GM21786 (cell line): ENCODE measurements around the gene TSACC.

Experiments
- ATAC-seq: cut with Tn5 transposase; IDR thresholded peaks from one replicate; pipeline ENCODE4 v1.9.1; 2021; ENCODE audit not compliant: unreplicated experiment

Gene TSACC

DNA sequence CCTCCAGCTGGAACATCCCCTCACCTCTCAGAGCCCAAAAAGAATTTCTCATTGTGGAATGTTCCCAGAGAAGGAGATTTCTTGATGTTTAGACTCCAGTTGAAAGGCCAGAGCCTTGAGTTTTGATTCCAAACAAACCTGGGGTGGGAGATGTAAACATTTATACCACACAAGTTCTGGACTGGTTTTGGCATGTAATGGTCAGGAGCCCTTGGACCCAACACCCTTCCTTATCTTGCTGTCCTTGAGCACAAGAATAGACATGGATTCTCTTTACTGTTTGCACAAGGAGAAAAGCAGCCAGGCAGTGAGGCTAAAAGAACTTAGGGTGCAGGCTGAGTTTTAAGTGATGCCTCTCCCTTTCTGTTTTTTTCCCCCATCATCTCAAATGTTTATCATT is 35.2 kb downstream of the TSACC start:
- no peak for ATAC-seq

DNA sequence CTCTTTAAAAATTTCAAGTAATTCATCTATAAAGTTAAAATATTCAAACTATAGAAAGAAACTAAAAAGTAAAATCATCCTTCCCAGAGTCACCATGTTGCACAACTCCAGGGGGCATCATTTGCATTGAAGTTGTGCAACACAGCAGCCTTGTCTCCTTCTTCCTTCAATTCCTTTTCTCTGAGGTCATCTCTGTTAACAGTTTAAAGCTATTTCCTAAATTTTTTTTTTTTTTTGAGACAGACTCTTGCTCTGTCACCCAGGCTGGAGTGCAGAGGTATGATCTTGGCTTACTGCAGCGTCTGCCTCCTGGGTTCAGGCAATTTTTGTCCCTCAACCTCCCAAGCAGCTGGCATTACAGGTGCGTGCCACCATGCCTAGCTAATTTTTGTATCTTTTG is 37.8 kb downstream of the TSACC start:
- no peak for ATAC-seq

DNA sequence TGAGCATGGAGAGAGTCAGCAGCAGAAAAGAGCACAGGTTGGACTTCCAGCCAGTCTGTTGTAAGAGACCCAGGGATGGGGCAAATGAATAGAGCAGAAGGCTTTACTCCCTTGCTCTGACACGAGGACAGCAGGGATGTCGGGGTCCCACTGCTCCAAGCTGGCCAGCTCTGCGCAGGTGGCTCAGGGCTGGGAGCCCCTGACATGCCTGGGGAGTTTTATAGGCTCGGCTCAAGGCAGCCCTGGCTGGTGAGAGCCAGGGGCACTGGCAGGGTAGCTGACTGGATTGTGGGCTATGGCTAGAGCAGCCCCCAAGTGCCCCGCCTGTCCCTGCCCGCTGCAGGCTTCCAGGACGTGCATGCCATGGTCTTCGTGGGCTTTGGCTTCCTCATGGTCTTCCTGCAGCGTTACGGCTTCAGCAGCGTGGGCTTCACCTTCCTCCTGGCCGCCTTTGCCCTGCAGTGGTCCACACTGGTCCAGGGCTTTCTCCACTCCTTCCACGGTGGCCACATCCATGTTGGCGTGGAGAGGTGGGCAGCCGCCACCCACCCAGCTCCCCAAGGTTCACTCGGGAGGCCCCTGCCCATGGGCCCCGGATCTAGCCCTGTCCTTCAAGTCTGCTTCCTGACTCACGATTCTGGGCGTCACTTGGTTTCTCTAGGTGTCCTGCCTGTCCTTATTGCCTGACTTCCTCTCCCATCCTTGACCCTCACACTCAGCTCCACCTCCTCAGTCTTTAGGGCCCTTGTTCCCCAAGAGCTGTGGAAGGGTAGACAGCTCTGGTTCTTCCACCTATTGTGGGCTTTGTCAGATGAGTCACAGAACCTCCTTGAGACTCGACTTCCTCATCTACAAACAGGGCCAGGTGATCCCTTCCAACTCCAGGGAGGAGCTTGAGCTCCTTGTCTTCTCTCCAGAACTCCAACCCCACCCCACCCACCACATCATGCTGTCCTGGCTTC is 38.9 kb downstream of the TSACC start:
- no peak for ATAC-seq

DNA sequence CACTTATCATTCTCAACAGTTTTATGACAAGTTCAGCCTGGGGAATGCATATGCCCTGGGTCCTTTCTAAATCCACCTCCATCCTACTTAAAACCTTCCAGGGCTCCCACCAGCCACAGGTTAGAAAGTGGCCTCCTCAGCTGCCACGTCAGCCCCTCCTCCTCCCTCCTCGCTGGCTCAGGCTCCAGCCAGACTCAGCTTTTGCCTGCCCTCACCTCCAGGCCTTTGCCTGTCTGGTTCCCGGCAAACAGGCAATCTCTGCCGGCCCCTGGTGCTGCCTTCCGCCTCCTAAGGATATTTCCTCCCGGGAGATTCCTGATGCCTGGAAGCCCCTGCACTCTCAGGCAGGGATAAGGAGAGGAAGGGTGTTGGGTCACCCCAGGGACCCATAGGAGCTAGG is 40.2 kb downstream of the TSACC start:
- ATAC-seq = no peak

DNA sequence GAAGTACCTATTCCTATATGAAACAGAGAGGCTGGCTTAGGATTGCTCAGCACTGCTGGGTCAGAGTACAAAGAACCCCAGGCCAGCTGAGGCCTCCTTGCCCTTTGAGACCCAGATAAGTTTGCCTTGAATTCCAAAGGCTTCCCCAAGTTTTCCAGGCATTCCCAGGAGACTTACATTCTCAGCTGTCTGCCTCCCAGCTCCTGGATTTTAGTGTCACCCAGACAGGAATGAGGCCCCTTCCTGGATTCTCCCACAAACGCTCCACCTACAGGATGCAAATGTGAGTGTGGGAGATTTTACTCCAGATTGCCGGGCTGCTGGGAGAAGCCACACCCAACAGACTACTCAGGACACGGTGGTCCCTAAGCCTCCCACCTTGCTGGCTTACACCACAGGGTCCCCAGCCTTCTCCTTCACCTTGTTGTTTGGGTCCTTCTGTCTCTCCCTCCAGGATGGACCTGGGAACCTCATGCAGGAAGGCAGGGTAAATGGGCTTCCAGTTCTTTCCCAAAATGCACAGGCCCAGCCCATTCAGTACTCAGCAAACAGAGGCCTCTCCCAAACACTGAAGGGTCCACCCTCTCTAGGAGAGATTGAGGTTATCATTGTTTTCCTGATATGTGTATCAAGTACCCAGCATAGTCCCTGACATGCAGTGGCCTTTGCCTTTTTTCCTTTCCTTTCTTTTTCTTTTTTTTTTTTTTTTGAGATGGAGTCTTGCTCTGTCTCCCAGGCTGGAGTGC is 41.3 kb downstream of the TSACC start:
- no peak for ATAC-seq

DNA sequence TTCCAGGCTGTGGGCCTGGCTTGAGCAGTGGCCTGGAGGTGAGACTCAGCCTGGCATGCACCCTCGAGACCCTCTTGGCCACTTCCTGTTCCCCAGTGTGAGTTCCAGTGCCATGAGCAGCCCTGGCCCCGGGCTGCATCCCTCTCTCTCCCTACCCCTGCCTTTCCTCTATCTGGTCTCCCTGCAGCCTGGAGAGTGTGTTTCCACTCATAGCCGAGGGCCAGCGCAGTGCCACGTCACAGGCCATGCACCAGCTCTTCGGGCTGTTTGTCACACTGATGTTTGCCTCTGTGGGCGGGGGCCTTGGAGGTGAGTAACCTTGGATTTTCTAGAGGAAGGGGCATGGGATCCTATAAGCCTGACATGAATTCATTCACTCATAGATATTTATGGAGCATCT is 44.2 kb downstream of the TSACC start:
- no peak for ATAC-seq

DNA sequence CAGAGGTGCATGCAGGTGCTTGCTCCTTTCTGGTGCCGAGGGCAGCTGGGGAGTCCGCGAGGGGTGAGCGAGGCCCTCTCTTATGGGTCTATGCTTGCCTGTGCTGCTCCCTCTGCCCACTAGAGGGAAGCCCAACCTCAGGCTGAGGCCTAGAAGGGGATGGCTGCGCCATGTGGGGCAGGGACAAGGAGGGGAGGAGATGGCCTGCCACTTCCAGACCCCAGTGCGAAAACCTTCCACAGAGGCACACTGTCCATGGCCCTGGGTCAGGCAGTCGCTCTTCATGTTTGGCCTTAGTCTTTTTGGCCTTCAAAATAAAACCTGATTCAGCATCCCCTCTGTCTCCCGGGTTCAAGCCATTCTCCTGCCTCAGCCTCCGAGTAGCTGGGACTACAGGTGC is 44.7 kb downstream of the TSACC start:
- ATAC-seq = peak; percentile 50

DNA sequence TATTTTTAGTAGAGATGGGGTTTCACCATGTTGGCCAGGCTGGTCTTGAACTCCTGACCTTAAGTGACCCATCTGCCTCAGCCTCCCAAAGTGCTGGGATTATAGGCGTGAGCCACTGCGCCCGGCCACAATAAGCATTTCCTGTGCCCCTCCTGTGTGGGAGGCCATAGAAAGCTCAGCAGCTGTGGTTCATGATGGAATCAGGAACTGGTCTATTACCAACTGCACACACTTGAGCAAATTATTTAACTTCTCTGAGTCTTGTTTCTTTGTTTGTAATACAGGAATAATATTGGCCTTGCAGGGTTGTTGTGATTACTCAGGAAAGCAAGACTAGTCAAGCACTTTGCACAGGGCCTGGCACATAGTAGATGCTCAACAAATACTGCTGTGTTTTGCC is 45.7 kb downstream of the TSACC start:
- no peak for ATAC-seq

DNA sequence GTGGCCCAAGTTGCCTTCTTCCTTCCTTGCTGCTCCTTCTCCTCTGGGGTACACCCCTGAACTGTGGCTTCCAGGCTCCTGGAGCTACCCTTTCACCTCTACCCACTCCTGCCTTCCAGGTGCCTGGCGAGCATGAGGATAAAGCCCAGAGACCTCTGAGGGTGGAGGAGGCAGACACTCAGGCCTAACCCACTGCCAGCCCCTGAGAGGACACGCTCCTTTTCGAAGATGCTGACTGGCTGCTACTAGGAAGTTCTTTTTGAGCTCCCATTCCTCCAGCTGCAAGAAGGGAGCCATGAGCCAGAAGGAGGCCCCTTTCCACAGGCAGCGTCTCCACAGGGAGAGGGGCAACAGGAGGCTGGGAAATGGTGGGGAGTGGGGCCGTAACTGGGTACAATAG is 46.3 kb downstream of the TSACC start:
- no peak for ATAC-seq

DNA sequence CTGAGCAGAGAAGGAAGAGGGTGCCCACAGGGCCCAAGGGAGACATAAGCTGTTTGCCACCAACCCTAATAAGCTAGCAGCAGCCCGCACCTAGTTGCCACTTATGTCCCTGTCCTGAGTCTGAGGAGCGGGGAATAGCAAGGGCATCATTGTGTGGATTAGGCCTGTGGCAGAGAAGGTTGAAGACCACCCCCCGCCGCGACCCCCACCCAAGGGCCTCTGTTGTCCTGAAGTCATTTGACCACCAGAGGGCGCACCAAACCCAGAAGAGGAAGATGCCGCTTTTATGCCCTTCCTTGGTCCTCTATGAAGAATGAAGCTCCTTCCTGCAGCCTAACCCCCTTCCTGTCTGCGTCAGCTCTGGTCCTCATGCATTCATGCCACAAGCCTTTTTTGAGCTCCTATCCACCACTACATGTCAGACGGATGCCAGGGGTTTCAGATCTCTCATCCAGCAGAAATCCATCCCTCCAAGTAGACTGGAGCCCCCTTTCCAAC is 47.3 kb downstream of the TSACC start:
- no peak for ATAC-seq

DNA sequence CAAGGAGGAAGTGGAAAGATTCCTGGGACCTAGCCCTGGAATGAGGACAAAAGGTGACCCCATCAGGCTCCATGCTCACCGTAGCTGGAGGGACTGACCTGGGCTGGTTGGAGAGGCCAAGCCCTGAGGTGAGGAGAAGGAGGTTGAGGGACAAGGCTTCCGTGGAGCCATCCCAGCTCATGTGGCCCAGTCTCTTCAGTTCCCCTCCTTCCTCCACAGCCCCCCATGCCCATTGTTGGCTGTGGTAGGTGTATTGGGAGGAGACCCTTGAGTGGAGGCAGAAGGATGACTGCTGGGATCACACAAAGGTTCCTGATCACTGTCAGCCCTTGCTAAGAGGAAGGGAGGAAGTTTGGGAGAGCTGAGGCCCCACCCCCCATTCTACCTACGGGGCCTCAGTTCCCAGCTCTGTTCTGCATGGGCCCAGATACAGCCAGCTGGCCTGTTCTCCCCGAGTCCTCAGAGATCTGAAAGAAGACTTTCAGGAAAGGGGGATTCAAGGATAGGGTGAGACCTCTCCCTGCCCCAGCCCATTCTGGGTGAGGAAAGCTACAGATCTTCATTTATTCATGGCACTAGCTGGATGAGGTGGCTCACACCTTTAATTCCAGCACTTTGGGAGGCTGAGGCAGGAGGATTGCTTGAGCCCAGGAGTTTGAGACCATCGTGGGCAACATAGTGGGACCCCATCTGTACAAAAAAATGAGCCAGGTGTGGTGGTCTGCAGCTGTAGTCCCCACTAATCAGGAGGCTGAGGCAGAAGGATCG is 48.0 kb downstream of the TSACC start:
- ATAC-seq = no peak

DNA sequence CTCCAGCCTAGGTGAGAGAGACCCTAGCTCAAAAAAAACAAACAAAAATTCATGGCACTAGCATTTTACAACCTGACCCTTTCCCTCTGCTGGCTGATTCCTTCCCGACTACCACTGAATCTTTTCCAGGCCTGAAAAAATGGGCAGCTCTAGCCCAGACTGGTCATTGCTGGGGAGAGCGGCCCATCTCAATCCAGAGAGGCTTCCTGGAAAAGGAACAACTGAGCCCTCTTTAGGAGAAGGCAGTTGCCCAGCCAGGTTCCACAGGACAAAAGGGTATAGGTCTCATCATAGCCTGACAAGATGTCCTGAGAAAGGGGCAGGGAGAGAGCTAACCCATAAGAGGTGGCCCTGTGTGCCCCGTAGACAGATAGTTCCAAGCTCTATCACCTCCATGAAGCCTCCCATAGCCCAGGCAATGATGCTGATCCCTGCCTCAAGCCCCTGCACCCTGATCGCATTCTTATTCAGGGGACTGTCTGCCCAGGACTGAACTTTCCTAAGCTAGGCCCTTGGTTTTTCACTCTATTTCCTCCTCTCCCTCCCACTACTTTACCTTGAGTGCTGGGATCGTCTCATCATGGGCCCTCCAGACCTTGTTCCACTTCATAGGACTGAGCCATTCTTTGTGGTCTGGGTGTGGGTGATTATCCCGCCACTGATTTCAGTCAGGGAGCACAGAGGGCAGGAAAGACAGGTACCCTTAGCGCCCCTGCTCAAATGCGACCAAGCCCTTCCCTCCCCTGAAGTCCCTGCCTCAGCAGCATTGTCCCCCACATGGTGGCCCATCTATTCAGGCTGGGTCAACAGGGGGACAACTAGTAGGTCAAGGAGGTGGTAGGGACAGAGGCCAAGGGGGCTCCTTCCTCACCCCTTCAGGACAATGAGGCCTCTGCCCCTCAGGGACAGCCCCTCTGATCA is 48.9 kb downstream of the TSACC start:
- no peak for ATAC-seq

DNA sequence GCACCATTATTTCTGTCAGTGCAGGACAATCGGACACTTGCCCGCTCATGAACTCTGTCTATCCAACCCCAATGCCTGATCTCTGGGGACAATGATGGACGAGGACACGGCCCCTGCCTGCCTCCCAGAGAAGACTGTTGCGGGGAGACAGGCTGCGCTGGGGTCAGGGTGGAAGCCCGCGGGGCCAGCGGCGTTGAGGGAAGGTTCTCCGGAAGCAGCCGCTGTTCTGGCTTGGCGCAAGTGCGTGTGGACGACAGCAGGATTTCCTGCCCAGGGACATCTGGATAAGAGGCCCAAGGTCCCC is 49.5 kb downstream of the TSACC start:
- ATAC-seq = no peak

DNA sequence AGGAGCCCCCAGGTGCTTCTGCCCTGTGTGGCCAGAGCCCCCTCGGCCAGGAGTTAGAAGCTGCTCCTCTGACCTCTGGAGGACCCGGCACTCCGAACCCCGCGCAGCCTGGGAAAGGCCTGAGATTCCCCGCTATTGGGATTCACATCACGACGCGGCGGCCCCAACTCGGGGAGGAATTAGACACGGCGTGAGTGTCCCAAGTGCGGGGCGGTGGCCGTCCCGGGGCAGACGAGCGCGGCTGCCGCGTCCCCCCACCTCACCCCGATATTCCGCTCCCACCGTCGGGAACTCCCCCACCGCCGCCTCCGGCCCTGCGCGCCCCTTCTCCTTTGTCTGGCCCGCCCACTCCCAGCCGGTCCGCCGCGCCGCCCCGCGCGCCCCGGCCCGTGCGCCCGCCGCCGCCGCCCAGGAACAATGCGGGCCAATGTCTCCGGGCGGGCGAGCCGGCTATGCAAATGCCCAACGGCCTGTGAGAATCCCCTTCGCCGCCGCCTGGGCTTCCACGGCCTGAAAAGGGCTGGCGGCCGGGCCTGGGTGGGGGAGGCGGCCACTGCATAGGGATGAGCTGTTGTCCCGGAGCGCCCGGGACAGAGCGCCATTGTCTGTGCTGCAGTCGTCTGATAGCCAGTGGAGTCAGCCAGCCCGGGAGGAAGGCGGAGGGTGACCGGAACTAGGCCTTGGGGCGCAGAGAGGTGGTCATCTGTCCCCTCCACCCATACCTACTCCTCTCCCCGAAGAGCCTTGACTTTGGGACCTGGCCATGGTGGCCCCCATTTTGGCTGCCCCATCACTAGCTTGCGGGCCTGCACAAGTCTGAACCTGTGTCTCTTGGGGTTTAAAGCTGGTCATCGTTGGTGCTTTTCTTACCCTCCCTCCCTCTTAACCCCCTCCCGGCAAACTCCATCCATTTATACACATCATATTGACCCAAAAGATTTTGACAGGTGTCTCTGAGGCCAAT is 50.1 kb downstream of the TSACC start:
- ATAC-seq = no peak

DNA sequence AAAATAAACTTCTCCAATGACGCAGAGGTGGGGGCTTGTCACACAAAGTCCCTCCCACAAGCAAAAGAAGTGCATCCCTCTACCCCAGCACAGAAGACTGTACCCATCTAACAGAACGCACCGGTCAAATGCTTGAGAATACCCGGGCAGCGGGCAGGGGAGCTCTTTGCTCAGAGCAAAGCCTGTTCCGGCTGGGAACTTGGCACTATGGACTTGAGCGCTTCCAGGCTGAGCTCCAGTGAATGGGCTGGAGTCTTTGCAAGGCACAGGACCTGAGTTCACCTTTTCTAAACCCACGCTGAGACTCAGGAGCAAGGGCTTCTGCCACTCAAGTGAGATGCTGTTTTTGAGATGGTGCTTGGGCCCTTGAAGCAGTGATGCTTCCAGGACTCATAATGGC is 51.0 kb downstream of the TSACC start:
- no peak for ATAC-seq

DNA sequence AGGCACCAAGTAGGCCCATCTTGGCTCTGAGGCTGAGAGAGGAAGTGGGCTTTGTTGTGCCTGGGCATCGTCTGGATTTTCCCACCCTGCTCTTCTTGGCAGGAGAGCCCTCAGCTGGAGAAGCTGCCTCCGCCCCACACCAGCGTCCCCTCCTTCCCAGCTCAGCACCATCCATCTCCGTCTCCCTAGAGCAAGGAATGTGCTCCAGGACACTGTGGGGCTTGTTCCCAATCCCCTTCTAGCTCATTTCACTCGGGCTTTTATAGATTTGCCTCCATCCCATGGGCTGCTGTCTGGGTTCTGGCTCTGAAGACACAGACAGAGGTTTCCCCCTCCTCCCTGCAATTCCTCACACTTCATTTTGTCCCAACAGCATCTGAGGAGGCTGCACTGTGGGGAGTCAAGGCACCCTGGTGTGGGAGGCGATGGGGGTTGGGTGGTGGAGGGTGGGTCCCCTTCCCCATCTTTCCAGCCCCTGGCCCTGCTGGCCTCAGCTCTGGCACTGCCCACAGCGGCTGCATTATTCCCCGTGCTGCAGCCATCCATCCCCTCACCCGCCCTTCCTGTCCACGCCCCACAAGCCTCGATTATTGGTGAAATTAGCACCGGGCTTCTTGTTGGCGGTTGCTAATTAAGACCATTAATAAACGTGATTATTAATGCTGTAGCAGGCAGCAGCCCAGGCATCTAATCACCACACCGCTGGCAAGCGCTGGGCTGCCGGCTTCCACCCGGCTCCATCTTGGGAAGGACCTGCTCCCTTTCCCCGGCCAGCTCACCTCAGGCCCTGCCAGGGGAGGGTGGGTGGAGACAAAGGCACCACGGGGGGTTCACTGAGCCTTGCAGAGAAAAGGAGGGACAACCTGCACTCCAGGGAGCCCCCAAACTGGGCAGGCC is 52.4 kb downstream of the TSACC start:
- ATAC-seq = no peak

DNA sequence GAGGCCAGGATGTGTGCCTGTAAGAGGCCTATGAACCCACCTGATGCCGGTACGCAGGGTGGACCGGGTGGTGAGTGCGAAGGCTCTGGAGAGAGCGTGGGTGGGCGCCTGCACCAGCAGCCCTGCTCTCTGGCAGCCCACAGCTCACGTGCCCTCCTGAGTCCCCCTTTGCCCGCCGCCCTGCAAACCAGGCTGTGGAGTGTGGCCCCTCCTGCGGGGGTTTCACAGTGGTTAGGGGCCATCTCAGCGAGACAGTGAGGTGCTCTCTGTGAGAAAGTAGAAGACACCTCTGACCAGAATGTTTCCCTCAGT is 53.0 kb downstream of the TSACC start:
- no peak for ATAC-seq

DNA sequence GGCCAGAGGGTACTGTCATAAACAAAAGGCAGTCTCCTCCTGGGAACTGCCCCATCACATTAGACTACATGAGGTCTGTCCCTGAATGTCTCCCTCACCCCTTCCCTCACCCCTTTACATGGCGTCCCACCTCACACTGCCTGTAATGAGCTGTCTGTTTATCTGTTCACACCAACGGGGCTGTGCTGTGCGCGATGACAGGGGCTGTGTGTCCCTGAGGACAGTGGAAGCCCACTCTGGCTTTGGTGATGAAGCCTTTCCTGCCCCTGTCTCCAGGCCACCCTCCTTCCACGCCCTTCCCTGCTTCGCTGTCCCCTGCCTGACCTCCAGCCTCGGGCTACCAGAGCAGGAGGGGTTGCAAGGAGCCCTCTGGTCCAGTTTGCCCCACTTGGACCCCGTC is 53.4 kb downstream of the TSACC start:
- ATAC-seq = no peak

DNA sequence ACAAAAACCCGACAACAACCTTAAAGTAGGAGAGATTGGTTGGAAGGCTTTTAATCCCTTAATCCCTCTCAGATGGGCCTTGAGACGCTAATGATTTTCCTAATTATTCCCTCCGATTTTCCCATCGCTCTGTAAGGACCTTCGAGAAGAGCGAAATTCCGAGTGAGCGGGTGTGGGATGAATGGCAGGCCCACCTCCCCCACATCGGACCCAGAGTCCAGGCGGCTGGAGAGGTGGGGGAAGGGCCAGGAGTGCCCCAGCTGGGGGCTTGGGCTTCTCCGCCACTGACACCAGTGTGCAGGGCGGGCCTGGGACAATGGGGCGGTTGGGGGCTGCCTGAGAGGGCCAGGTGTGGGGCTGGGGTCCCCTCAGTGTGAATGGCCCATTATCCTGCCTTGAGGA is 54.1 kb downstream of the TSACC start:
- ATAC-seq = no peak
